Fibroblast of skin of abdomen (primary cell): Measurements from ENCODE around the gene UBR2. TPM values are rescaled to one million over a fixed set of nuclear protein-coding genes. Genes with fewer than 3 reads are reported as not detected.

Experiments used
- DNase-seq: peaks from one replicate; pipeline ENCODE4 v3.0.0-alpha.2; 2013
- polyA plus RNA-seq, 2 experiments: library from polyadenylated mRNA; unstranded; fragments of 120-200 nt; gene quantifications; one replicate each; pipeline ENCODE4 v1.2.1, GENCODE V29; 2013; ENCODE audit not compliant: insufficient read length in 2 of 2

The UBR2 gene
- polyA plus RNA-seq (2013, experiment 1 of 2; ENCODE audit: insufficient read length) = 12.1 TPM
- polyA plus RNA-seq (2013, experiment 2 of 2; ENCODE audit: insufficient read length) = 11.6 TPM

GRCh38 chr6:42563697-42564505 is at the start of gene UBR2:
Gene UBR2, plus strand, starts transcription at chr6:42564029. Its CDS starts 291 bp downstream, at chr6:42564320.
- peak; percentile 99 for DNase-seq

- no peak for DNase-seq
Observed at GRCh38 chr6:42514745-42515144, 49.1 kb upstream of the UBR2 start.

- no peak for DNase-seq
Observed at GRCh38 chr6:42519779-42520178, 44.0 kb upstream of the UBR2 start.

GRCh38 chr6:42520786-42521607 is 42.8 kb upstream of the UBR2 start:
- DNase-seq = peak; percentile 90

GRCh38 chr6:42522036-42522435 is 41.8 kb upstream of the UBR2 start:
- peak; percentile 60 for DNase-seq

- DNase-seq = peak; percentile 50
Observed at GRCh38 chr6:42522942-42523814, 40.7 kb upstream of the UBR2 start.

- no peak for DNase-seq
Observed at GRCh38 chr6:42525206-42525605, 38.6 kb upstream of the UBR2 start.

- DNase-seq = no peak
Observed at GRCh38 chr6:42526616-42527015, 37.2 kb upstream of the UBR2 start.

GRCh38 chr6:42527204-42527603 is 36.6 kb upstream of the UBR2 start:
- no peak for DNase-seq

- no peak for DNase-seq
Observed at GRCh38 chr6:42530296-42530695, 33.5 kb upstream of the UBR2 start.

- DNase-seq = no peak
Observed at GRCh38 chr6:42530751-42531150, 33.1 kb upstream of the UBR2 start.

GRCh38 chr6:42532038-42532669 is 31.7 kb upstream of the UBR2 start:
- DNase-seq = peak; percentile 70

GRCh38 chr6:42533794-42534193 is 30.0 kb upstream of the UBR2 start:
- no peak for DNase-seq

GRCh38 chr6:42537536-42537935 is 26.3 kb upstream of the UBR2 start:
- no peak for DNase-seq

- no peak for DNase-seq
Observed at GRCh38 chr6:42539135-42539534, 24.7 kb upstream of the UBR2 start.

- no peak for DNase-seq
Observed at GRCh38 chr6:42545226-42545773, 18.5 kb upstream of the UBR2 start.

GRCh38 chr6:42547407-42548329 is 16.2 kb upstream of the UBR2 start:
- DNase-seq = peak; percentile 75

- DNase-seq = peak; percentile 54
Observed at GRCh38 chr6:42550277-42550676, 13.6 kb upstream of the UBR2 start.

GRCh38 chr6:42551217-42551616 is 12.6 kb upstream of the UBR2 start:
- peak; percentile 49 for DNase-seq

GRCh38 chr6:42552380-42552779 is 11.4 kb upstream of the UBR2 start:
- no peak for DNase-seq
